ENCODE data around the gene LRRC46. TPM values are rescaled to one million over a fixed set of nuclear protein-coding genes. Genes with fewer than 3 reads are reported as not detected.
A peak's percentile ranks its signal among the peaks of the same experiment; 100 is the strongest.

The LRRC46 gene
- total and polyA plus RNA-seq, 9 of the 15 experiments (the other 6 are each of a cell fraction or from before 2014, with no cell fraction given), result 0.39 to 1.4 (median 0.53) TPM; not detected in 1

- TF ChIP-seq CHD7 (IDR thresholded peaks at IDR 0.05; ENCODE audit: low read depth, low read length), result no peak
- TF ChIP-seq E2F6 (IDR thresholded peaks at IDR 0.05; ENCODE audit: borderline replicate concordance in 1 of 2, extremely low read depth in 1 of 2, insufficient read depth in 1 of 2, insufficient read length in 1 of 2, low read depth in 1 of 2, low read length in 1 of 2, poor library complexity in 1 of 2, severe bottlenecking in 1 of 2), result peak in 1 of 2 experiments; percentile 78
- TF ChIP-seq KHSRP (IDR thresholded peaks at IDR 0.05), result no peak
- no peak for TF ChIP-seq ZNF449 (CRISPR knock-in tag; IDR thresholded peaks at IDR 0.05)
- no peak for TF ChIP-seq PHTF2 (CRISPR knock-in tag; IDR thresholded peaks at IDR 0.05)
- no peak for TF ChIP-seq HDAC2 (IDR thresholded peaks at IDR 0.05)
- no peak for TF ChIP-seq SFPQ (IDR thresholded peaks at IDR 0.05; ENCODE audit: low read depth, low read length)
- TF ChIP-seq MXI1 (IDR thresholded peaks at IDR 0.05; ENCODE audit: low read depth, low read length), result no peak
- peak; percentile 70; the same call in 1 of the 2 replicates for TF ChIP-seq GATAD2A (IDR thresholded peaks at IDR 0.05)
- no peak for TF ChIP-seq HNRNPK (IDR thresholded peaks at IDR 0.05; ENCODE audit: low read depth, low read length, poor library complexity, severe bottlenecking)
These were observed 19.5 kb downstream of the LRRC46 start, which contains the start of gene SP6 (continued) for GRCh38 chr17:47850692-47851573.
